ENCODE data around the gene PHLDB3. TPM values are rescaled to one million over a fixed set of nuclear protein-coding genes. Genes with fewer than 3 reads are reported as not detected.
"Not testable (repeated sequence)": the region's sequence is repeated elsewhere in the genome, so short reads cannot be mapped to it uniquely, and the experiment has no call there.

PHLDB3 gene
- total RNA-seq, 4 donors from 2014 or later: 10.3 to 16.2 (median 12.6) TPM

DNA sequence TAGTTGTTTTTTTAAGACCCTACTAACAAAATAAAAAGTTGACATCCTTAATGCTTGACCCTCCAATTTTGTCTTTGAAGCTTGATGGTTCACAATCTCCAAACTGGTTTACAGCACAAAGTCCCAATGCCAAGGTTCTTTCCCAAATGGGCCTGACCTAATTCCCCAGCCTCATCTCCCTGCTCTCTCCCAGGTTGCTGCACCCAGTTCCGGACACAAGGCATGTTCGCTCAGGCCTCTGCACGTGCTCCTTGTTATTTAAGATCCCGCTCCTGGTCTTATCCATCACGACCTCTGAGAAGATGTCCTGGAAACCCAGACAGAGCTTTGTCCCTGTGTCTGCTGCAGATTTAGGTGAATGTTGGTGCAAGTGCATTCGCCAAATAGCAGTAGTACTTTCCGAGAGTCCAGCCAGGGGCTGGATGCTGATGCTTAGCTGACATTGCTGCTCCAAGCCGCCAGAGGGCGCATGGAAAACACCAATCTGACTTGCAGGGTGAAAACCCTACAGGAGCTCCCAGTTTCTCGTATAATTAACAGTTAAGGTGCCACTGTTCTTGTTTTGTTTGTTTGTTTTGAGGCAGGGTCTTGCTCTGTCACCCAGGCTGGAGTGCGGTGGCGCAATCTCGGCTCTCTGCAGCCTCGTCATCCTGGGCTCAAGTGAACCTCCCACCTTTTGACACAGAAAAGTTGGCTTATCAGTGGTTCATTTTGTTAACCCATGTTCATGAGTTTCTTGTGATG, 57.6 kb downstream of the PHLDB3 start:
- TF ChIP-seq POLR2A (IDR thresholded peaks at IDR 0.05; ENCODE audit: low read depth): no peak
- peak in 1 of 2 donors; percentile 33 for TF ChIP-seq POLR2AphosphoS5 (IDR thresholded peaks at IDR 0.05)
- TF ChIP-seq, protein P1, sequence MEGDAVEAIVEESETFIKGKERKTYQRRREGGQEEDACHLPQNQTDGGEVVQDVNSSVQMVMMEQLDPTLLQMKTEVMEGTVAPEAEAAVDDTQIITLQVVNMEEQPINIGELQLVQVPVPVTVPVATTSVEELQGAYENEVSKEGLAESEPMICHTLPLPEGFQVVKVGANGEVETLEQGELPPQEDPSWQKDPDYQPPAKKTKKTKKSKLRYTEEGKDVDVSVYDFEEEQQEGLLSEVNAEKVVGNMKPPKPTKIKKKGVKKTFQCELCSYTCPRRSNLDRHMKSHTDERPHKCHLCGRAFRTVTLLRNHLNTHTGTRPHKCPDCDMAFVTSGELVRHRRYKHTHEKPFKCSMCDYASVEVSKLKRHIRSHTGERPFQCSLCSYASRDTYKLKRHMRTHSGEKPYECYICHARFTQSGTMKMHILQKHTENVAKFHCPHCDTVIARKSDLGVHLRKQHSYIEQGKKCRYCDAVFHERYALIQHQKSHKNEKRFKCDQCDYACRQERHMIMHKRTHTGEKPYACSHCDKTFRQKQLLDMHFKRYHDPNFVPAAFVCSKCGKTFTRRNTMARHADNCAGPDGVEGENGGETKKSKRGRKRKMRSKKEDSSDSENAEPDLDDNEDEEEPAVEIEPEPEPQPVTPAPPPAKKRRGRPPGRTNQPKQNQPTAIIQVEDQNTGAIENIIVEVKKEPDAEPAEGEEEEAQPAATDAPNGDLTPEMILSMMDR (IDR thresholded peaks at IDR 0.05): peak; percentile 93 to 98 (median 96)
- TF ChIP-seq EP300 (IDR thresholded peaks at IDR 0.05): no peak
- Histone ChIP-seq H3K36me3 (no peaks in the 10 kb centered on the region), H3K4me1 (peaks cover 0 to 7% (median 3%) of the 10 kb centered on the region in 4 donors), H3K9me3 (no peaks in the 10 kb centered on the region), H3K27ac (replicated peaks in 1 of 4) (no peak overlapping the region), H3K4me3 (no peak overlapping the region), H3K27me3 (no peaks in the 10 kb centered on the region)
- WGBS: 31% methylated on average over 11 of the region's 14 CpGs
- intact Hi-C loops (cut with DNase I): loop anchor here (1.0 kb wide), 1 partner anchor 72 kb away; no protein-coding TSS in a partner anchor
- DNase-seq (ENCODE audit: extremely low spot score): no peak

DNA sequence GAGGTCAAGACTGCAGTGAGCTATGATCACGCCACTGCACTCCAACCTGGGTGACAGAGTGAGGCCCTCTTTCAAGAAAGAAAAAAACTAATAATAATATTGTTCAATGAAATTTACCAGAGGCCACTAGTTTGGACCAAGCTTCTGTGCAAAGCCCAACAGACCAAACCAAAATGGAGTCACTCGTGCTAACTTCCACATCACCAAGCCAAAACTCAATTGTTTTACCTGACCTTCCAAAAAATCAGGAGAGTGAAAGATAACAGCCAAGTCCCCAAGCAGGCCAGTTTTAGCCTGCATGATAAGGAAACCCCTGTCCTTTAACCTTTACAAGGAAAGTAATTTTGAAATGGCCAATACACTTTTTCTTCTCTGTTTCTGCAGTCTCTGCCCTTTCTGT, 59.1 kb downstream of the PHLDB3 start:
- intact Hi-C loops (cut with DNase I): no loop called here
- Histone ChIP-seq H3K27me3 (no peaks in the 10 kb centered on the region), H3K9me3 (no peaks in the 10 kb centered on the region), H3K36me3 (no peaks in the 10 kb centered on the region), H3K4me1 (peaks cover 0 to 7% (median 3%) of the 10 kb centered on the region in 4 donors), H3K4me3 (no peak overlapping the region), H3K27ac (replicated peaks in 1 of 4) (no peak overlapping the region)
- TF ChIP-seq POLR2AphosphoS5 (IDR thresholded peaks at IDR 0.05) (no peak), POLR2A (IDR thresholded peaks at IDR 0.05; ENCODE audit: low read depth) (no peak), EP300 (IDR thresholded peaks at IDR 0.05) (no peak)
- TF ChIP-seq, protein P1 (IDR thresholded peaks at IDR 0.05): no peak
- 89% methylated on average over 2 of the region's 2 CpGs for WGBS
- no peak for DNase-seq (ENCODE audit: extremely low spot score)

DNA sequence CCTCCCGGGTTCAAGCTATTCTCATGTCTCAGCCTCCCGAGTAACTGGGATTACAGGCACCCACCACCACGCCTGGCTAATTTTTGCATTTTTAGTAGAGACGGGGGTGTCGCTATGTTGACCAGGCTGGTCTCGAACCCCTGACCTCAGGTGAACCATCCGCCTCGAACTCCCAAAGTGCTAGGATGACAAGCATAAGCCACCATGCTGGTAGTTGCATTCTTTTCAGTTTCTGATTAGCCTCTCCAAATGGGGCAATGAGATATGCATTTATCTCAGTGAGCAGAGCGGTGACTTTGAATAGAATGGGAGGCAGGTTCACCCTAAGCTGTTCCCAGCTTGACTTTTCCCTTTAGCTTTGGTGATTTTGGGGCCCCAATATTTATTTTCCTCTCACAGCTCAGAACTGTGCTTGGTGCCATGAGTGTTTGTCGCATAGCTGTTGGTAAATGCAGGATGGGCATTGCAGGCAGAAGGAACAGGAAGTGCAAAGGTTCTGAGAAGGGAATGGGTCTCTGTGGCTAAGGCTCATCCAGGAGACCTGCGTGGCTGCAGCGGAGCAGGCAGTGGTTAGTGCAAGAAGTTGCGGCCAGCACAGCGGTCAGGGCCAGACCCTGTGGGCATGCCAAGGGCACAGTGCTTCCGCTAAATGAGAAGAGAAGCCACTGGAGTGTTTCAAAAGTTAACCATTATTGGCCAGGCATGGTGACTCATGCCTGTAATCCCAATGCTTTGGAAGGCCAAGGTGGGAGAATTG, 59.8 kb downstream of the PHLDB3 start:
- Histone ChIP-seq H3K9me3 (no peaks in the 10 kb centered on the region), H3K4me1 (peaks cover 0 to 7% (median 3%) of the 10 kb centered on the region in 4 donors), H3K27ac (replicated peaks in 1 of 4) (no peak overlapping the region), H3K36me3 (no peaks in the 10 kb centered on the region), H3K4me3 (no peak overlapping the region), H3K27me3 (no peaks in the 10 kb centered on the region)
- no peak for DNase-seq (ENCODE audit: extremely low spot score)
- WGBS: 76% methylated on average over 13 of the region's 15 CpGs
- TF ChIP-seq POLR2AphosphoS5 (IDR thresholded peaks at IDR 0.05): no peak
- TF ChIP-seq POLR2A (IDR thresholded peaks at IDR 0.05; ENCODE audit: low read depth): no peak
- TF ChIP-seq, protein P1 (IDR thresholded peaks at IDR 0.05): no peak
- no peak for TF ChIP-seq EP300 (IDR thresholded peaks at IDR 0.05)
- intact Hi-C loops (cut with DNase I): no loop called here

DNA sequence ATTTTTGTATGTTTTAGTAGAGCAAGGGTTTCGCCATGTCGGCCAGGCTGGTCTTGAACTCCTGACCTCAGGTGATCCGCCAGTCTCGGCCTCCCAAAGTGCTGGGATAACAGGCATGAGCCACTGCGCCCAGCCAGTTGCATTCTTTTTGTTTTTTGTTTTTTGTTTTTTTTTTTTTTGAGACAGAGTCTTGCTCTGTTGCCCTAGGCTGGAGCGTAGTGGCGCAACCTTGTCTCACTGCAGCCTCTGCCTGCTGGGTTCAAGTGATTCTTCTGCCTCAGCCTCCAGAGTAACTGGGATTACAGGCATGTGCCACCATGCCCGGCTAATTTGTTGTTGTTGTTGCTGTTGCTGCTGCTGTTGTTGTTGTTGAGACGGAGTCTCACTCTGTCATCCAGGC, 60.5 kb downstream of the PHLDB3 start:
- intact Hi-C loops (cut with DNase I): not testable (repeated sequence)
- WGBS: 86% methylated on average over 9 of the region's 9 CpGs

DNA sequence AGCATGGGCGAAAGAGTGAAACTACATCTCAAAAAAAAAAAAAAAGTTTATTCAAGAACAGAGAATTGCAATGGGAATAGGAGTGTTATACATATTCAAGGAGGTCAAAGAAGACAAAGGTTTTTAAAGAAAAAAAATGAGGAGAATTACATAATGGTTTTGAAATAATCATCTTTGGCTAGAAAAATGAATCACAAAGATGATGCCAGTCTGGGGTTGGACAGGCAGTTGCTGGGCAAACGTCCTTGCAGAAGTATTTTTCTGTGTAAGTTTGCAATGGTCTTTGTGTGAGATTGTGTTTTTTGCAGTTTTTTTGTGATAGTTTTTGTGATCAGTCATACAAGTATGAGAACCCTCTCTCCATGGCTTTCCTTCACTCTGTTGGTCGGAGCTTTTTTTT, 62.8 kb downstream of the PHLDB3 start:
- no peak overlapping the region for H3K4me3 ChIP-seq
- WGBS: 47% methylated on average over 3 of the region's 3 CpGs
- no peaks in the 10 kb centered on the region for H3K9me3 ChIP-seq
- H3K4me1 ChIP-seq: peaks cover under 1 to 15% (median 9%) of the 10 kb centered on the region in 4 donors
- TF ChIP-seq POLR2A (IDR thresholded peaks at IDR 0.05; ENCODE audit: low read depth) (no peak), EP300 (IDR thresholded peaks at IDR 0.05) (no peak), POLR2AphosphoS5 (IDR thresholded peaks at IDR 0.05) (no peak)
- TF ChIP-seq, protein P1 (IDR thresholded peaks at IDR 0.05): no peak
- no peak for DNase-seq (ENCODE audit: extremely low spot score)
- no peaks in the 10 kb centered on the region for H3K36me3 ChIP-seq
- no peak overlapping the region for H3K27ac ChIP-seq (replicated peaks in 1 of 4)
- peaks cover 0 to 6% (median 0%) of the 10 kb centered on the region in 4 donors for H3K27me3 ChIP-seq
- intact Hi-C loops (cut with DNase I): no loop called here

More for the DNA sequence above, 60.5 kb downstream of the PHLDB3 start:
- DNase-seq (ENCODE audit: extremely low spot score); H3K36me3 ChIP-seq; H3K27me3 ChIP-seq; H3K4me1 ChIP-seq; H3K9me3 ChIP-seq; H3K27ac ChIP-seq (replicated peaks in 1 of 4); H3K4me3 ChIP-seq: not testable (repeated sequence)
